HG03045 (cell line): ENCODE data around the gene PDF.
"Not testable (repeated sequence)": the region's sequence is repeated elsewhere in the genome, so short reads cannot be mapped to it uniquely, and the experiment has no call there.

Experiments
- ATAC-seq: cut with Tn5 transposase; IDR thresholded peaks from one replicate; pipeline ENCODE4 v1.9.1; 2021; ENCODE audit warnings: mild to moderate bottlenecking, moderate library complexity; ENCODE audit not compliant: unreplicated experiment

The PDF gene

GRCh38 chr16:69330286-69331109 lies at the start of gene PDF:
Gene PDF, minus strand, starts transcription at chr16:69330588. Its CDS starts 18 bp downstream, at chr16:69330570.
- peak; percentile 90 for ATAC-seq

GRCh38 chr16:69378760-69379159 lies 48.4 kb upstream of the PDF start:
- ATAC-seq = no peak

GRCh38 chr16:69378036-69378435 lies 47.6 kb upstream of the PDF start:
- no peak for ATAC-seq

- ATAC-seq = no peak
Measured at GRCh38 chr16:69376393-69377059, 46.1 kb upstream of the PDF start.

GRCh38 chr16:69373019-69373418 lies 42.6 kb upstream of the PDF start:
- ATAC-seq = no peak

GRCh38 chr16:69371564-69371963 lies 41.2 kb upstream of the PDF start:
- no peak for ATAC-seq

- no peak for ATAC-seq
Measured at GRCh38 chr16:69368866-69369265, 38.5 kb upstream of the PDF start.

- no peak for ATAC-seq
Measured at GRCh38 chr16:69367980-69368379, 37.6 kb upstream of the PDF start.

GRCh38 chr16:69366431-69366830 lies 36.0 kb upstream of the PDF start:
- no peak for ATAC-seq

- no peak for ATAC-seq
Measured at GRCh38 chr16:69365901-69366300, 35.5 kb upstream of the PDF start.

- ATAC-seq = no peak
Measured at GRCh38 chr16:69364088-69364487, 33.7 kb upstream of the PDF start.

- no peak for ATAC-seq
Measured at GRCh38 chr16:69363281-69363717, 32.9 kb upstream of the PDF start.

GRCh38 chr16:69360070-69360469 lies 29.7 kb upstream of the PDF start:
- not testable (repeated sequence) for ATAC-seq

- no peak for ATAC-seq
Measured at GRCh38 chr16:69351309-69352027, 21.1 kb upstream of the PDF start, which contains the start of gene TMED6. Gene TMED6, minus strand, starts transcription at chr16:69351786. Its CDS starts 33 bp downstream, at chr16:69351753.

GRCh38 chr16:69350536-69351133 lies 20.2 kb upstream of the PDF start:
- ATAC-seq = no peak

- ATAC-seq = no peak
Measured at GRCh38 chr16:69349536-69349935, 19.1 kb upstream of the PDF start.

- ATAC-seq = no peak
Measured at GRCh38 chr16:69348222-69348621, 17.8 kb upstream of the PDF start.

GRCh38 chr16:69346683-69347082 lies 16.3 kb upstream of the PDF start:
- ATAC-seq = no peak

GRCh38 chr16:69345923-69346322 lies 15.5 kb upstream of the PDF start:
- no peak for ATAC-seq

GRCh38 chr16:69344171-69344570 lies 13.8 kb upstream of the PDF start:
- ATAC-seq = no peak

- peak; percentile 7 for ATAC-seq
Measured at GRCh38 chr16:69340095-69340644, 9.8 kb upstream of the PDF start.
